ENCODE data around the gene PLEKHG5.

Gene PLEKHG5

GRCh38 chr1:6420454-6421042 lies 70.9 kb downstream of the PLEKHG5 start:
- no peak overlapping the region for H3K9ac ChIP-seq (ENCODE audit: low read length)
- no peaks in the 10 kb centered on the region for H3K9me3 ChIP-seq (ENCODE audit: insufficient read depth, low read length)
- no peaks in the 10 kb centered on the region for H3K36me3 ChIP-seq (ENCODE audit: low read length)
- no peaks in the 10 kb centered on the region for H3F3A ChIP-seq (ENCODE audit: insufficient read depth)
- H4K20me1 ChIP-seq (ENCODE audit: low read depth, low read length), result no peaks in the 10 kb centered on the region
- H3K27ac ChIP-seq (ENCODE audit: low read depth, low read length), result no peak overlapping the region
- no peaks in the 10 kb centered on the region for H3K27me3 ChIP-seq (ENCODE audit: low read length)
- no peaks in the 10 kb centered on the region for H3K9me2 ChIP-seq (replicated peaks; ENCODE audit: insufficient read depth, low read length)
- H3K4me3 ChIP-seq (ENCODE audit: insufficient read depth, low read length, poor library complexity, severe bottlenecking), result no peak overlapping the region
- TF ChIP-seq EZH2phosphoT487 (conservative IDR thresholded peaks at IDR 0.05; ENCODE audit: low read length) (no peak), CTCF (IDR thresholded peaks at IDR 0.05; ENCODE audit: insufficient read depth, low read length, poor library complexity, severe bottlenecking) (no peak)
- no peak overlapping the region for H3K4me2 ChIP-seq (ENCODE audit: low read depth, low read length, poor library complexity, severe bottlenecking)
- no peaks in the 10 kb centered on the region for H3K79me2 ChIP-seq (ENCODE audit: insufficient read depth, low read length)
- no peak overlapping the region for H2AFZ ChIP-seq (ENCODE audit: low read depth, low read length, severe bottlenecking)

GRCh38 chr1:6419804-6420453 lies 71.5 kb downstream of the PLEKHG5 start, which contains the start of gene HES2:
Gene HES2, minus strand, starts transcription at chr1:6419919. Its CDS starts 99 bp downstream, at chr1:6419820.
- H3K27me3 ChIP-seq (ENCODE audit: low read length), result no peaks in the 10 kb centered on the region
- H3K36me3 ChIP-seq (ENCODE audit: low read length), result no peaks in the 10 kb centered on the region
- no peaks in the 10 kb centered on the region for H3K9me3 ChIP-seq (ENCODE audit: insufficient read depth, low read length)
- no peaks in the 10 kb centered on the region for H3K79me2 ChIP-seq (ENCODE audit: insufficient read depth, low read length)
- H3K27ac ChIP-seq (ENCODE audit: low read depth, low read length), result no peak within 1 kb of the TSS
- H4K20me1 ChIP-seq (ENCODE audit: low read depth, low read length), result no peaks in the 10 kb centered on the region
- no peak for TF ChIP-seq EZH2phosphoT487 (conservative IDR thresholded peaks at IDR 0.05; ENCODE audit: low read length)
- TF ChIP-seq CTCF (IDR thresholded peaks at IDR 0.05; ENCODE audit: insufficient read depth, low read length, poor library complexity, severe bottlenecking), result no peak
- no peak within 1 kb of the TSS for H2AFZ ChIP-seq (ENCODE audit: low read depth, low read length, severe bottlenecking)
- no peak within 1 kb of the TSS for H3K4me2 ChIP-seq (ENCODE audit: low read depth, low read length, poor library complexity, severe bottlenecking)
- H3K9ac ChIP-seq (ENCODE audit: low read length), result no peak within 1 kb of the TSS
- H3K4me3 ChIP-seq (ENCODE audit: insufficient read depth, low read length, poor library complexity, severe bottlenecking), result no peak within 1 kb of the TSS
- H3K9me2 ChIP-seq (replicated peaks; ENCODE audit: insufficient read depth, low read length), result no peaks in the 10 kb centered on the region
- H3F3A ChIP-seq (ENCODE audit: insufficient read depth), result no peaks in the 10 kb centered on the region

GRCh38 chr1:6419397-6419803 lies 72.1 kb downstream of the PLEKHG5 start:
- TF ChIP-seq EZH2phosphoT487 (conservative IDR thresholded peaks at IDR 0.05; ENCODE audit: low read length) (no peak), CTCF (IDR thresholded peaks at IDR 0.05; ENCODE audit: insufficient read depth, low read length, poor library complexity, severe bottlenecking) (no peak)
- Histone ChIP-seq H3K4me3 (ENCODE audit: insufficient read depth, low read length, poor library complexity, severe bottlenecking) (no peak overlapping the region), H3K9me2 (replicated peaks; ENCODE audit: insufficient read depth, low read length) (no peaks in the 10 kb centered on the region), H3K9me3 (ENCODE audit: insufficient read depth, low read length) (no peaks in the 10 kb centered on the region), H3K79me2 (ENCODE audit: insufficient read depth, low read length) (no peaks in the 10 kb centered on the region), H3F3A (ENCODE audit: insufficient read depth) (no peaks in the 10 kb centered on the region), H2AFZ (ENCODE audit: low read depth, low read length, severe bottlenecking) (no peak overlapping the region), H3K36me3 (ENCODE audit: low read length) (no peaks in the 10 kb centered on the region), H3K9ac (ENCODE audit: low read length) (no peak overlapping the region), H4K20me1 (ENCODE audit: low read depth, low read length) (no peaks in the 10 kb centered on the region), H3K27ac (ENCODE audit: low read depth, low read length) (no peak overlapping the region), H3K27me3 (ENCODE audit: low read length) (no peaks in the 10 kb centered on the region), H3K4me2 (ENCODE audit: low read depth, low read length, poor library complexity, severe bottlenecking) (no peak overlapping the region)
